IMR-90 (cell line): ENCODE results near the gene CLC. TPM values are rescaled to one million over a fixed set of nuclear protein-coding genes. Genes with fewer than 3 reads are reported as not detected.

ENCODE experiments used
- ATAC-seq: fragments of 200-7000 bp; cut with Tn5 transposase; 2 replicates; pipeline ENCODE4 v1.9.1; 2020; ENCODE audit warnings: low read depth, mild to moderate bottlenecking, moderate library complexity
- BruUV-seq: library from RNA; stranded (reverse); fragments of 400-500 nt; replicated peaks from 2 replicates; lab custom pipeline; 2021; lab: Mats Ljungman, UMichigan
- CTCF ChIA-PET: fragments of 300-600 bp; formaldehyde crosslinking; extraction: SDS; loops from one replicate; lab custom pipeline; 2021; ENCODE audit warnings: antibody characterized with exemption; lab: Yijun Ruan, JAX
- POLR2A ChIA-PET: fragments of 300-600 bp; sonication (Branson Sonifier 250); formaldehyde crosslinking; loops from one replicate; lab custom pipeline; 2022; ENCODE audit warnings: antibody characterized with exemption; ENCODE audit not compliant: unreplicated experiment; lab: Charles Lee
- DNase-seq: peaks from one replicate; pipeline ENCODE4 v3.0.0; 2013
- H2AFZ ChIP-seq: replicated peaks from 2 replicates; pipeline ENCODE3; 2013; ENCODE audit warnings: low read length, mild to moderate bottlenecking; ENCODE audit not compliant: poor library complexity
- H2AK5ac ChIP-seq: 2 replicates; pipeline ENCODE4 v1.6.1; 2013; ENCODE audit warnings: low read depth, low read length, inconsistent platforms
- H2AK9ac ChIP-seq: replicated peaks from 2 replicates; pipeline ENCODE3; 2013; ENCODE audit warnings: mild to moderate bottlenecking, low read depth, low read length, moderate library complexity; ENCODE audit not compliant: poor library complexity
- H2BK120ac ChIP-seq: 2 replicates; pipeline ENCODE4 v1.6.1; 2013; ENCODE audit warnings: low read depth, low read length, inconsistent platforms
- H2BK15ac ChIP-seq: 3 replicates; pipeline ENCODE4 v1.6.1; 2013; ENCODE audit warnings: low read depth, low read length, inconsistent platforms
- H2BK20ac ChIP-seq: 2 replicates; pipeline ENCODE4 v1.6.1; 2013; ENCODE audit warnings: low read depth, mild to moderate bottlenecking, inconsistent platforms, low read length, moderate library complexity
- H2BK5ac ChIP-seq: 2 replicates; pipeline ENCODE4 v1.6.1; 2013; ENCODE audit warnings: mild to moderate bottlenecking, low read depth, low read length, inconsistent platforms; ENCODE audit not compliant: poor library complexity, severe bottlenecking
- H3K14ac ChIP-seq: replicated peaks from 2 replicates; pipeline ENCODE4 v1.6.1; 2013; ENCODE audit warnings: low read depth, low read length, inconsistent platforms
- H3K18ac ChIP-seq: 2 replicates; pipeline ENCODE4 v1.6.1; 2013; ENCODE audit warnings: low read depth, low read length, control low read depth
- H3K23ac ChIP-seq: 2 replicates; pipeline ENCODE4 v1.6.1; 2013; ENCODE audit warnings: low read depth, low read length, inconsistent platforms
- H3K27ac ChIP-seq: 2 replicates; pipeline ENCODE4 v1.5.1; 2013; ENCODE audit warnings: mild to moderate bottlenecking, control low read depth, low read length; ENCODE audit not compliant: insufficient read depth
- H3K27me3 ChIP-seq: 2 replicates; pipeline ENCODE4 v1.6.1; 2013; ENCODE audit warnings: low read length; ENCODE audit not compliant: control insufficient read depth, insufficient read depth
- H3K36me3 ChIP-seq: 2 replicates; pipeline ENCODE4 v1.6.1; 2013; ENCODE audit warnings: low read length, mixed read lengths; ENCODE audit not compliant: control insufficient read depth, insufficient read depth
- H3K4ac ChIP-seq: 2 replicates; pipeline ENCODE4 v1.6.1; 2013; ENCODE audit warnings: low read depth, low read length, inconsistent platforms
- H3K4me1 ChIP-seq: 2 replicates; pipeline ENCODE4 v1.6.1; 2013; ENCODE audit warnings: low read length, mixed read lengths; ENCODE audit not compliant: control insufficient read depth, insufficient read depth
- H3K4me2 ChIP-seq: 2 replicates; pipeline ENCODE4 v1.6.1; 2013; ENCODE audit warnings: low read depth, mild to moderate bottlenecking, control low read depth, low read length, moderate library complexity
- H3K4me3 ChIP-seq: 2 replicates; pipeline ENCODE4 v1.5.1; 2013; ENCODE audit warnings: low read depth, mild to moderate bottlenecking, control low read depth, low read length, moderate library complexity; ENCODE audit not compliant: insufficient read depth
- H3K56ac ChIP-seq: 2 replicates; pipeline ENCODE4 v1.6.1; 2013; ENCODE audit warnings: low read length, inconsistent platforms; ENCODE audit not compliant: insufficient read depth; ENCODE audit errors: extremely low read depth
- H3K79me1 ChIP-seq, 2 experiments: 2 replicates each; pipeline ENCODE4 v1.6.1; 2013; ENCODE audit warnings: low read length in 2 of 2, inconsistent platforms in 1 of 2, low read depth in 1 of 2
- H3K9ac ChIP-seq: 2 replicates; pipeline ENCODE4 v1.6.1; 2013; ENCODE audit warnings: low read depth, low read length, control low read depth
- H3K9me1 ChIP-seq: 2 replicates; pipeline ENCODE4 v1.6.1; 2013; ENCODE audit warnings: low read length, inconsistent platforms; ENCODE audit not compliant: insufficient read depth
- H3K9me3 ChIP-seq: 2 replicates; pipeline ENCODE4 v1.6.1; 2013; ENCODE audit warnings: low read length; ENCODE audit not compliant: control insufficient read depth, insufficient read depth
- H4K20me1 ChIP-seq: 2 replicates; pipeline ENCODE4 v1.6.1; 2013; ENCODE audit warnings: low read length, inconsistent platforms; ENCODE audit not compliant: insufficient read depth
- H4K5ac ChIP-seq: 2 replicates; pipeline ENCODE4 v1.6.1; 2013; ENCODE audit warnings: mild to moderate bottlenecking, low read depth, low read length, control low read depth
- H4K8ac ChIP-seq, 2 experiments: 2 replicates each; pipeline ENCODE4 v1.6.1; 2013; ENCODE audit warnings: low read depth in 2 of 2, low read length in 2 of 2, control low read depth in 1 of 2, inconsistent platforms in 1 of 2
- H4K91ac ChIP-seq: 2 replicates; pipeline ENCODE4 v1.6.1; 2013; ENCODE audit warnings: low read depth, low read length, inconsistent platforms; ENCODE audit not compliant: insufficient read depth
- BHLHE40 ChIP-seq: fragments of 150-350 bp; IDR thresholded peaks from 2 replicates; pipeline ENCODE4 v1.6.1; 2016; ENCODE audit warnings: mild to moderate bottlenecking, low read depth, low read length
- CEBPB ChIP-seq: IDR thresholded peaks from 2 replicates; pipeline ENCODE4 v1.6.1; 2012; ENCODE audit warnings: low read depth, low read length, improper control_type of control experiment
- MAFK ChIP-seq: IDR thresholded peaks from 2 replicates; pipeline ENCODE4 v1.6.1; 2012; ENCODE audit warnings: low read depth, low read length, improper control_type of control experiment
- MXI1 ChIP-seq: IDR thresholded peaks from 2 replicates; pipeline ENCODE4 v1.6.1; 2012; ENCODE audit warnings: low read depth, mild to moderate bottlenecking, low read length, moderate library complexity, borderline replicate concordance
- POLR2A ChIP-seq: IDR thresholded peaks from 2 replicates; pipeline ENCODE4 v1.6.1; 2012; ENCODE audit warnings: mild to moderate bottlenecking, low read depth, low read length
- WGBS, 2 experiments: methylation state at CpG; one replicate each; pipeline versions ENCODE4 v1.1.5 to v1.1.7; 2013; ENCODE audit warnings: missing lambda C conversion rate in 2 of 2; ENCODE audit not compliant: insufficient read length in 1 of 2; ENCODE audit errors: extremely low coverage in 2 of 2; 5-methylcytosine and 5-hydroxymethylcytosine counted together
- dilution Hi-C: fragments of 300-500 bp; cut with HindIII; formaldehyde crosslinking; loops from one replicate; pipeline ENCODE4 v1.14.3; 2018; ENCODE audit warnings: low sequenced_read_pairs; ENCODE audit not compliant: unreplicated experiment
- in situ Hi-C: fragments of 300-500 bp; cut with MboI; formaldehyde crosslinking; loops from 3 replicates; pipeline ENCODE4 v1.14.3; 2019; ENCODE audit warnings: low sequenced_read_pairs, inconsistent platforms, mixed read lengths
- intact Hi-C: fragments of 100-400 bp; cut with micrococcal nuclease; formaldehyde crosslinking; loops from 2 replicates; pipeline ENCODE4 v1.10.0; 2022
- polyA plus RNA-seq, 3 experiments: library from polyadenylated mRNA; depleted of rRNA; stranded (reverse); fragments of >200 nt; gene quantifications; 2 replicates each; pipeline ENCODE4 v1.2.3, GENCODE V29; 2012; ENCODE audit warnings: low replicate concordance in 1 of 3
- total RNA-seq: library from RNA; depleted of rRNA; stranded (reverse); fragments of >200 nt; gene quantifications from 2 replicates; pipeline ENCODE4 v1.2.3, GENCODE V29; 2012
- TF ChIP-seq, protein P1 (sequence below): conservative IDR thresholded peaks from 2 replicates; pipeline ENCODE4 v1.5.1; 2012; ENCODE audit warnings: mild to moderate bottlenecking, low read depth, low read length, improper control_type of control experiment
- TF ChIP-seq, protein P2 (sequence below): fragments of 150-350 bp; IDR thresholded peaks from 2 replicates; pipeline ENCODE4 v1.6.1; 2016; ENCODE audit warnings: low read depth, mild to moderate bottlenecking, low read length, moderate library complexity, borderline replicate concordance

The CLC gene
- total and polyA plus RNA-seq, 2 of the 4 experiments (the other 2 are of a cell fraction), result not detected

DNA sequence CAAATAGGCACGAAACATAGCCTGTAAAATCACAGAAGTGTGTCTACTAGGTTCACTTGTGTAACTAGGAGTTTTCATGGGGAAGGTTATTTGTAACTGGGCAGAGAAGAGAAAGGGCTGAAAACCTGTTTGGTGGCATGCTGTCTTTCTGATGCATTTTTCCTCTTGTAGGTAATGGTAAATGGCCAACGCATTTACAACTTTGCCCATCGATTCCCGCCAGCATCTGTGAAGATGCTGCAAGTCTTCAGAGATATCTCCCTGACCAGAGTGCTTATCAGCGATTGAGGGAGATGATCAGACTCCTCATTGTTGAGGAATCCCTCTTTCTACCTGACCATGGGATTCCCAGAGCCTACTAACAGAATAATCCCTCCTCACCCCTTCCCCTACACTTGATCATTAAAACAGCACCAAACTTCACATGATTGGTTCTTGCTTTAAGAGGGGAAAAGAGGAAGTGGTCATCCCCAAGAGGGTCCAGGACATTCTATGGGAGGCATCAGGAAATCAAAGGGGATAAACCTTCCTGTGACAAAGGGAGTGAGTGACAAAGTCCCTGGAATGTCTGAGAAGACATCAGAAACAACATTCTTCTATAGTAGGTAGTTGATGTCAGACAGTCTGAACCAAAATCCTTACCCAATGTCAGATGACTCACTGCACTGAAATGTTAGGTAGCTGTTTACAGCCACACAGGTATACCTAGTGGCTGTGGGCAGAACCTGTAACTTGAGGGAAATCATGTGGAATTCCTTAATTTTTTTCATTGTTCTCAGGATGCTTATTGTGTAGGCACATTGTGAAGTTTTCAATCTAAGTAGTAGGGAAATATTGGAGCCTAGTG is 28.6 kb downstream of the CLC start (continued):
- no peak for TF ChIP-seq BHLHE40

DNA sequence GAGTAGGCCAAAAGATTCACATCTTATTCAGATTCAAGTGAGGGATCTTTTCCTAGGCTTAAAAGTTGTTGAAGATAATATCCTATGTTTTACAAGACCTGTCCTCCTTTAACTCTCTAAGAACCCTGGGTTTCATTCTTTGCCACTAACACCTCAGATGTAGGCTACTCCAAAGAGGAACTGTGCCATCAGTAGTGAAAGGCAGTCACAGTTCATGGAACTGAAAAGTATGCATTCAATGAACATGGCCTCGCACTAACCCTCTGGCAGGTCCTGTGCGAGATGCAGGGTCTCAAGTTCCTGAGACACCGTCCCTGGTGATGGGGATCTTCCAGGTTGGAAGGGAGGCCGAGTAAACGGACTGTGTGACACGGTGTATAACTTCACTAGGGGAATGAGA is 29.2 kb downstream of the CLC start:
- H4K91ac ChIP-seq, result no peak overlapping the region
- H3K27me3 ChIP-seq, result no peaks in the 10 kb centered on the region
- H3K4me1 ChIP-seq, result no peaks in the 10 kb centered on the region
- no peak overlapping the region for H3K23ac ChIP-seq
- H2BK120ac ChIP-seq, result no peak overlapping the region
- no peak overlapping the region for H4K8ac ChIP-seq
- BruUV-seq, result no TSS peak
- no peak overlapping the region for H4K5ac ChIP-seq
- H3K18ac ChIP-seq, result no peak overlapping the region
- ATAC-seq, result no peak
- dilution Hi-C loops (no loop called here), in situ Hi-C loops (no loop called here), intact Hi-C loops (no loop called here)
- WGBS, 2 experiments, result 20% methylated on average over 2 of the region's 6 CpGs; no CpG with 5 or more reads in 1 of the 2 experiments
- H3K36me3 ChIP-seq, result no peaks in the 10 kb centered on the region
- no peak overlapping the region for H2AFZ ChIP-seq
- H3K9me3 ChIP-seq, result no peaks in the 10 kb centered on the region
- H3K27ac ChIP-seq, result no peak overlapping the region
- no peak overlapping the region for H2AK5ac ChIP-seq
- no peaks in the 10 kb centered on the region for H3K9me1 ChIP-seq
- no peak overlapping the region for H3K14ac ChIP-seq
- H2AK9ac ChIP-seq, result no peak overlapping the region
- no peak overlapping the region for H3K4ac ChIP-seq
- H2BK5ac ChIP-seq, result no peak overlapping the region
- H2BK20ac ChIP-seq, result no peak overlapping the region
- no peak overlapping the region for H3K9ac ChIP-seq
- H3K4me2 ChIP-seq, result no peak overlapping the region
- H3K56ac ChIP-seq, result no peak overlapping the region
- no peaks in the 10 kb centered on the region for H3K79me1 ChIP-seq
- no peak overlapping the region for H3K4me3 ChIP-seq
- CTCF ChIA-PET, result no interaction called here
- DNase-seq, result no peak
- no peaks in the 10 kb centered on the region for H4K20me1 ChIP-seq
- H2BK15ac ChIP-seq, result no peak overlapping the region
- TF ChIP-seq BHLHE40, result no peak
- no peak for TF ChIP-seq MAFK
- TF ChIP-seq, protein P1, sequence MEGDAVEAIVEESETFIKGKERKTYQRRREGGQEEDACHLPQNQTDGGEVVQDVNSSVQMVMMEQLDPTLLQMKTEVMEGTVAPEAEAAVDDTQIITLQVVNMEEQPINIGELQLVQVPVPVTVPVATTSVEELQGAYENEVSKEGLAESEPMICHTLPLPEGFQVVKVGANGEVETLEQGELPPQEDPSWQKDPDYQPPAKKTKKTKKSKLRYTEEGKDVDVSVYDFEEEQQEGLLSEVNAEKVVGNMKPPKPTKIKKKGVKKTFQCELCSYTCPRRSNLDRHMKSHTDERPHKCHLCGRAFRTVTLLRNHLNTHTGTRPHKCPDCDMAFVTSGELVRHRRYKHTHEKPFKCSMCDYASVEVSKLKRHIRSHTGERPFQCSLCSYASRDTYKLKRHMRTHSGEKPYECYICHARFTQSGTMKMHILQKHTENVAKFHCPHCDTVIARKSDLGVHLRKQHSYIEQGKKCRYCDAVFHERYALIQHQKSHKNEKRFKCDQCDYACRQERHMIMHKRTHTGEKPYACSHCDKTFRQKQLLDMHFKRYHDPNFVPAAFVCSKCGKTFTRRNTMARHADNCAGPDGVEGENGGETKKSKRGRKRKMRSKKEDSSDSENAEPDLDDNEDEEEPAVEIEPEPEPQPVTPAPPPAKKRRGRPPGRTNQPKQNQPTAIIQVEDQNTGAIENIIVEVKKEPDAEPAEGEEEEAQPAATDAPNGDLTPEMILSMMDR, result no peak
- TF ChIP-seq POLR2A, result no peak
- TF ChIP-seq, protein P2, sequence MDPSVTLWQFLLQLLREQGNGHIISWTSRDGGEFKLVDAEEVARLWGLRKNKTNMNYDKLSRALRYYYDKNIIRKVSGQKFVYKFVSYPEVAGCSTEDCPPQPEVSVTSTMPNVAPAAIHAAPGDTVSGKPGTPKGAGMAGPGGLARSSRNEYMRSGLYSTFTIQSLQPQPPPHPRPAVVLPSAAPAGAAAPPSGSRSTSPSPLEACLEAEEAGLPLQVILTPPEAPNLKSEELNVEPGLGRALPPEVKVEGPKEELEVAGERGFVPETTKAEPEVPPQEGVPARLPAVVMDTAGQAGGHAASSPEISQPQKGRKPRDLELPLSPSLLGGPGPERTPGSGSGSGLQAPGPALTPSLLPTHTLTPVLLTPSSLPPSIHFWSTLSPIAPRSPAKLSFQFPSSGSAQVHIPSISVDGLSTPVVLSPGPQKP, result no peak
- TF ChIP-seq CEBPB, result no peak
- no peak for TF ChIP-seq MXI1
- POLR2A ChIA-PET, result no interaction called here
